GM12892 (cell line): ENCODE results near the gene DAZAP2.

Source experiments
- POLR2A ChIP-seq: IDR thresholded peaks from 2 replicates; pipeline ENCODE4 v1.6.1; 2011; ENCODE audit warnings: low read depth, low read length, control low read depth
- POLR2AphosphoS5 ChIP-seq: IDR thresholded peaks from 2 replicates; pipeline ENCODE4 v1.6.1; 2011; ENCODE audit warnings: low read depth, low read length, control low read depth
- TAF1 ChIP-seq: IDR thresholded peaks from 2 replicates; pipeline ENCODE4 v1.6.1; 2011; ENCODE audit warnings: low read depth, mild to moderate bottlenecking, control low read depth, low read length, borderline replicate concordance

DNA sequence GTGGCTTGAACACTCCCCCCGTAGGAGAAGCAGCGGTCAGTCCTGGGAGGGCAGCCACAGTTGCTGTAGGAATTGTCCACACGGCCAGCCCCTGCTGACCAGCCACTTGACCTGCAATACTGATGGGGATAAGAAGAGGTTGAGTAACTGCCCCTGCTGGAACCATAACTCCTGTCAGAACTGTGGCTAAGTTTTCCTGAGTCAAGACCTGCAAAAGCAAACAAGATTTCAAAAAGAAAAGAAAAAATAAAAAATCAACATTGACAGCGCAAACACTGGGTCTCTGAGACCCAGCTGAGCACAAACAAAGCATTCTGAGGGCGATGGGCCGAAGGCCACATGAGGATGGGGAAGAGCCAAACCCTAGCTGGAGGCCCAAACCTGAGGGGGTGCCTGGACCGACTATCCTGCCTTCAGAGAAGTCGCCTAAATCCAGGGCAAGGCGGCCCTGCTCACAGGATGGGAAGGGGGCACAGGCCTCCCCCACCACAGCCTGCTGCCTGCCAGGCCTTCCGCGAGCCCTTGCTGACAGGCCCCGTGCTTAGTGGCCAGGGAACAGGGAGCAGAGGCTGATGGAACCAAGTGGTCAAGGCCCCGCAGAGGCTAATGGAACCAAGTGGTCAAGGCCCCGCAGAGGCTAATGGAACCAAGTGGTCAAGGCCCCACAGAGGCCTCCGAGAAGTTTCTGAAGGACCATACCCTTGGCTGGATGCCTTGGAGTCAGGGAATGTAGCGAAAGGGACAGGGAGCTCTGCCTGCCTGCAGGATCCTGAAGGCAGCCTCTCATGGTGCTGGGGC lies 39.9 kb upstream of the DAZAP2 start:
- TF ChIP-seq TAF1 (no peak), POLR2AphosphoS5 (no peak), POLR2A (no peak)
